ENCODE measurements around the gene SFXN5.

SFXN5 gene

GRCh38 chr2:72975017-72975416 lies 96.5 kb downstream of the SFXN5 start:
- DNase-seq (ENCODE audit: low read depth), result no peak

GRCh38 chr2:72974436-72974754 lies 97.1 kb downstream of the SFXN5 start:
- no peak for DNase-seq (ENCODE audit: low read depth)

GRCh38 chr2:72973566-72974435 lies 97.7 kb downstream of the SFXN5 start:
- DNase-seq (ENCODE audit: low read depth), result no peak

- DNase-seq (ENCODE audit: low read depth), result no peak
Measured at GRCh38 chr2:72973137-72973535, 98.4 kb downstream of the SFXN5 start.

- DNase-seq (ENCODE audit: low read depth), result no peak
Measured at GRCh38 chr2:72972352-72973136, 99.0 kb downstream of the SFXN5 start.

GRCh38 chr2:72971036-72971435 lies 100.5 kb downstream of the SFXN5 start:
- DNase-seq (ENCODE audit: low read depth), result no peak

- no peak for DNase-seq (ENCODE audit: low read depth)
Measured at GRCh38 chr2:72969706-72970105, 101.8 kb downstream of the SFXN5 start.

- no peak for DNase-seq (ENCODE audit: low read depth)
Measured at GRCh38 chr2:72968286-72968685, 103.2 kb downstream of the SFXN5 start.

- no peak for DNase-seq (ENCODE audit: low read depth)
Measured at GRCh38 chr2:72965770-72966450, 105.6 kb downstream of the SFXN5 start.

- DNase-seq (ENCODE audit: low read depth), result no peak
Measured at GRCh38 chr2:72965016-72965415, 106.5 kb downstream of the SFXN5 start.

- DNase-seq (ENCODE audit: low read depth), result no peak
Measured at GRCh38 chr2:72964146-72964525, 107.4 kb downstream of the SFXN5 start.

- no peak for DNase-seq (ENCODE audit: low read depth)
Measured at GRCh38 chr2:72963423-72964145, 107.9 kb downstream of the SFXN5 start.

GRCh38 chr2:72962911-72963310 lies 108.6 kb downstream of the SFXN5 start:
- no peak for DNase-seq (ENCODE audit: low read depth)

GRCh38 chr2:72961853-72962468 lies 109.6 kb downstream of the SFXN5 start:
- no peak for DNase-seq (ENCODE audit: low read depth)

GRCh38 chr2:72961036-72961720 lies 110.3 kb downstream of the SFXN5 start:
- DNase-seq (ENCODE audit: low read depth), result no peak

- no peak for DNase-seq (ENCODE audit: low read depth)
Measured at GRCh38 chr2:72959995-72960981, 111.2 kb downstream of the SFXN5 start.

- no peak for DNase-seq (ENCODE audit: low read depth)
Measured at GRCh38 chr2:72959554-72959953, 112.0 kb downstream of the SFXN5 start.

GRCh38 chr2:72958542-72959385 lies 112.7 kb downstream of the SFXN5 start:
- DNase-seq (ENCODE audit: low read depth), result no peak

- DNase-seq (ENCODE audit: low read depth), result no peak
Measured at GRCh38 chr2:72956936-72957335, 114.6 kb downstream of the SFXN5 start.
